Globus pallidus (tissue), 1 donor: ENCODE measurements around the gene TREML4.
"Not testable (repeated sequence)": the region's sequence is repeated elsewhere in the genome, so short reads cannot be mapped to it uniquely, and the experiment has no call there.

Experiments used
- DNase-seq: peaks from one replicate; pipeline ENCODE4 v3.0.0-alpha.2; 2015; ENCODE audit warnings: low spot score

The TREML4 gene

GRCh38 chr6:41208439-41209106 lies 19.6 kb upstream of the TREML4 start:
- no peak for DNase-seq

GRCh38 chr6:41209547-41210320 lies 18.4 kb upstream of the TREML4 start:
- DNase-seq = no peak

DNA sequence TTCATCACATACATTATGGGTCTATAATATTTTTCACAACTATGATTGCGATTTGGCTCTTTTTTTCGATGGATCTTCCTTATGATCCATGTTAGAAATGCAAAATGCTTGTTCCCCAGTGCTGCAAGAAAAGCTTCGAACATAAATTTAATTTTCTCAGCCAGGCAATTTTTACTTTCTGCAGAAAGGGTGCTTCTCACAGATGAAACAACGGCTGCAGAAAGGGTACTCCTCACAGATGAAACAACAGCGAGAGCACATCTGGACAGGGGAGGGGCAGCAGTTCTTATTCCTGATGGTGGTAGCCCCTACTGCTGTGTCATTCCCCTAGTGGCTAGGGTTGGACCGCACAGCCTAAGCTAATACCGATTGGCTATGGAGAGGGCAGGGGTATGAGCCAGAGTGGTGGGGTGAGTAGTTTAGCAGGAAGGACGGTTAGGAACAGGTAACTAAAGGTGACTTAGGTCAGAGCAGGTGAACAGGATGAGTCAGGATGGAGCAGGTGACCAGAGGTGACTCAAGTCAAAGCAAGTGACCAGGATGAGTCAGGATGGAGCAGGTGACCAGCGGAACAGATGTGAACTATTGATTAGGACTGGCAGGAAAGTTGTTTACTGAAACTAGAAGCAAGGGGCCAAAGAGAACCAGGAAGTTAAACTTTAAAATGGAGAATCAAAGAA lies 13.4 kb upstream of the TREML4 start:
- DNase-seq = no peak

- DNase-seq = no peak
These were observed 12.4 kb upstream of the TREML4 start for GRCh38 chr6:41215777-41216176.

- DNase-seq = no peak
These were observed 11.5 kb upstream of the TREML4 start for GRCh38 chr6:41216616-41217015.

GRCh38 chr6:41222045-41222444 lies 6.1 kb upstream of the TREML4 start:
- no peak for DNase-seq

GRCh38 chr6:41222513-41222912 lies 5.6 kb upstream of the TREML4 start:
- no peak for DNase-seq

- no peak for DNase-seq
These were observed 3.3 kb upstream of the TREML4 start for GRCh38 chr6:41224800-41225199.

GRCh38 chr6:41226752-41227151 lies 1.4 kb upstream of the TREML4 start:
- DNase-seq = no peak

GRCh38 chr6:41228616-41229015 lies 467 bp downstream of the TREML4 start:
- no peak for DNase-seq

GRCh38 chr6:41229721-41230120 lies 1.6 kb downstream of the TREML4 start:
- no peak for DNase-seq

GRCh38 chr6:41231246-41231645 lies 3.1 kb downstream of the TREML4 start:
- no peak for DNase-seq

GRCh38 chr6:41232667-41233066 lies 4.5 kb downstream of the TREML4 start:
- no peak for DNase-seq

DNA sequence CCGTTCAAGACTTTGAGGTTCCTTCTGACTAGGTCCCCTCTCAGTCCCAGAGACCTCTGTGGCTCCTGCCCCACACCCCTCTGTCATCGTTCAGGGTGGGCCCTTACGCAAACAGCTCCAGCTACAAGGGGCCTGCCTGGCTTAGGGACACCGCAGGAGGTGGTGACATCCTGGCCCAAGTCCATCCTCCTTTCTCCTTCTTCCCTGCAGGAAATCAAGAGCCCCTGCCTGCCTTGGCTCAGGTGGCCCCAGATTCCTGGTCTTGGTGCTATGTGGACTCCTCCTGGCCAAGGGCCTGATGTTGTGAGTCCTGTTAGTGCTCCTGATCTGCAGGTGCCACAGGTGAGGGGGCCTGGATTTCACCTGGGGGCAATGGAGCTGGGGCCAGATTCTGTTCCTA lies 8.1 kb downstream of the TREML4 start:
- DNase-seq = no peak

DNA sequence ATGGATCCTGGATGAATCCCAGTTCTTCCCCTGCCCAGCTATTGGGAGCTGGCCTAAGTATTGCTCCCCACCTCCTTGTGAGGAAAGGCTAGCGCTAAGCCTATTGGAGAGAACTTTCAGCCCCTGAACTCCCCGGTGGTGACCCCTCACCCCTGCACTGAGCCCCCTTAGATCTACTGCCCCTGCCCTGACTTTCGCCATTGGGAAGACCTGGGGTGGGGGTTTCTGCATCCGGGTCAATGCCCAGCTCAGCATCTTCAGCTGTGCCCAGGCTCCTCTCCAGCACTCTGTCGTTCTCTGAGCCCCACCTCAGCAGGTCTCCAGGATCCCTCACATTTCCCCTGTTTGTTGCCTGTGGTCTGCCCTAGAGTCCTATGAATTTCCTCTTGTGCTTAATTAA lies 9.0 kb downstream of the TREML4 start:
- no peak for DNase-seq

- no peak for DNase-seq
These were observed 11.5 kb downstream of the TREML4 start for GRCh38 chr6:41239467-41240159.

DNA sequence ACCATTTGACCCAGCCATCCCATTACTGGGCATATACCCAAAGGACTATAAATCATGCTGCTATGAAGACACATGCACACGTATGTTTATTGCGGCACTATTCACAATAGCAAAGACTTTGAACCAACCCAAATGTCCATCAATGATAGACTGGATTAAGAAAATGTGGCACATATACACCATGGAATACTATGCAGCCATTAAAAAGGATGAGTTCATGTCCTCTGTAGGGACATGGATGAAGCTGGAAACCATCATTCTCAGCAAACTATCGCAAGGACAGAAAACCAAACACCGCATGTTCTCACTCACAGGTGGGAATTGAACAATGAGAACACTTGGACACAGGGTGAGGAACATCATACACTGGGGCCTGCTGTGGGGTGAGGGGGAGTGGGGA lies 18.4 kb downstream of the TREML4 start:
- DNase-seq = not testable (repeated sequence)

DNA sequence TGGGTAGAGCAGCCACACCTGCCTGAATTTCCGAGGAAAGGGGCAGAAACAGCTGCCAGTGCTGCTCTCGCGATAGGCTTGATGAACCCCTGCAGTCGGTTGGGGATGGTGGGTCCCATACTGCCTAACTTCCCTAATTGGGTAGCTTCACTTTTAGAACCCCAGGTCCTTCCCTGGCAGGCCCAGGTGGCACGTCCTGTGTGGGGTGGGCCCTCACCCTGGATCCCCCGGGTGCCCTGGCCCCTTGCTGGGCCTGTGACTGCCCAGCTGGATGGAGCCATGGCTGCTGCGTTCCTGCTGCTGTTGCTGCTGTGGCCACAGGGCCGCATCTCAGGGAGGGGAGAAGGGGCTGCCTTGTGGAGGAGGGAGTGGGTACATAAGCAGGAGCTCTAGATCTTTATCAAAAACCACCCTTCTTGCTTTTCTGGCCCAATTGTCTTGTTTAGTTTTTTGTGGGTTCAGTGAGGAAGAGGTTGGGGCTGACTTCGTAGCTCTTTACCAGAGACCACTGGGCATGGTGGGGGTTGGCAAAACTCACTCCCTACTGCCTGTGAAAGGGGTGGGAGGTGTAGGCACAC lies 19.2 kb downstream of the TREML4 start:
- no peak for DNase-seq

GRCh38 chr6:41247882-41248705 lies 19.9 kb downstream of the TREML4 start:
- DNase-seq = no peak

DNA sequence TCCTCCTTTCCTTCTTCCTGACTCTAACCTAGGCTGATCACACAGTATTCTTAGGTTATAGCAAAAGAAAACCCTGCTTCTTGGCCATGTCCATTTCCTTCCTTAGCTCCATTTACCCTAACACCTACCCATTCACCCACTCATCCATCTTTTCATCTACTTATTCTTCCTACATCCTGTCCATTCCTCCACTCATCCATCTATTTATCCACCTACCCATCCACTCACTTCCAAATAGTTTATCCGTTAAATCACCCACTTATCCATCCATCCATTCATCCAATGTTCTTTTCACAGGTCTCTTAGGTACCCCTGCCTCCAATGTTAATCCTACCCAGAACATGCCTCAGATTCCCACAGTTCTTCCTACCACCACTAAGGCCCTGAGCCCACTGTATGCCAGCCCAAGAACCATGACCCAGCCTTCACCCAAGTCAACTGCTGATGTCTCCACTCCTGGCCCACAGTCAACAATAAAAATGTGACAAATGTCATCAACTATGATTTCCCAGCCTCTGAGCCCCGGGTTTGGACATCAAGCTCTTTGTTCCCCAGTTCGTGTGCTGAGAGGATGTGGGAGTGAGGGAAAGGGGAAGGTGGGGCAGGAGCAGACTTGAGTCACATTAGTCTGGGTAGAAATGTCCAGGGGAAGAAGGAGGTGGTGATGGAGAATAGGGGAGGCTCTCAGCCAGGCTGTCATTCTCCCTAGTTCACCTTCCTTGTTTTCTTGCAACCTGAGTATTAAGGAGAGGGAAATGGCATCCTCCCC lies 24.4 kb downstream of the TREML4 start:
- DNase-seq = no peak

DNA sequence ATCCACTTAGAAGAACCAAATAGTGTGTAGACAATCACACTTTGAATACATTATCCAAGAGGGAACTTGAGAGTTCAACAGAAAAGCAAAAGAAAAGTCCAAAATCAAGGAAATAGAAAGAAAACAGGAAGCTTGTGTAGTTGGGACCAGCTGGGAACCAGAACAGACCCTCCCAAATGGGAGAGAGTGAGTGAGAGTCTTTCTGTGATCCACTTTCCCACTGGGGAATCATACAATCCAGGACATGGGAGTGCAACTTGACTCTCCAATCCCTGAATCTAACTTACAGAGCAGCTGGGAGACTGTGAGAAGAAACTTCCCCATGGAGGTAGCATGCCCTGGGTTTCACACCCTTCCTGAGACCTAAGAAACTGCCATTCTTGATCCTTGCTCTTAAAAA lies 27.0 kb downstream of the TREML4 start:
- DNase-seq = no peak
